ENCODE measurements around the gene SLC6A5. TPM values are rescaled to one million over a fixed set of nuclear protein-coding genes. Genes with fewer than 3 reads are reported as not detected.

Gene SLC6A5
- total and polyA plus RNA-seq, 10 of the 15 experiments (the other 5 are each of a cell fraction or from before 2014, with no cell fraction given), result 0.01 TPM; not detected in 9

DNA sequence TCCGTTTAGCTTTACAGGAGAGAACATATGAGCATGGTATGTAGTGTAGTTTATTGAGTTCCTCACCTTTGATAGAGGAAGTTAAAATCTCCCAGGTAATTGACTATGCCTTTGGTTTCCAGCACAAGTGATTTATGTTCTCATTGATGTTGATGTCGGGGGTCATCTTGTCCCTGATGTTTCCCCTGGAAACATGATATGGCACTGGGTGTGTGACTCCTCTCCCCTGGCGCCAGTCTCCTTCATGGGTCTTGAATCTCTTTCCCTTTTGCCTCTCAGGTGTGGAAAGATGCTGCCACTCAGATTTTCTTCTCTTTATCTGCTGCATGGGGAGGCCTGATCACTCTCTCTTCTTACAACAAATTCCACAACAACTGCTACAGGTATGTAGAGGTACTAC is 28.3 kb downstream of the SLC6A5 start:
- RAD21 ChIA-PET (ENCODE audit: unreplicated experiment), result no interaction called here
- Histone ChIP-seq H3K27ac (ENCODE audit: control insufficient read depth, insufficient read depth) (no peak overlapping the region), H3K9ac (ENCODE audit: control insufficient read depth, insufficient read depth, low read length) (no peak overlapping the region), H3K27me3 (replicated peaks in 1 of 2; ENCODE audit: control insufficient read depth in 2 of 2, insufficient read depth in 2 of 2, low read length in 1 of 2) (peaks cover 0 to 2% of the 10 kb centered on the region in 2 experiments; a peak in 2 of 4 replicates), H2AFZ (ENCODE audit: control insufficient read depth, low read depth, low read length) (no peak overlapping the region), H3K9me3 (replicated peaks; ENCODE audit: control insufficient read depth, insufficient read depth, low read length) (no peaks in the 10 kb centered on the region), H3K4me3 (no peak overlapping the region), H4K20me1 (ENCODE audit: control insufficient read depth, insufficient read depth) (no peaks in the 10 kb centered on the region), H3K79me2 (ENCODE audit: control insufficient read depth, insufficient read depth, low read length) (no peaks in the 10 kb centered on the region), H3K4me1 (ENCODE audit: control insufficient read depth, insufficient read depth, low read length) (no peaks in the 10 kb centered on the region), H3K36me3 (ENCODE audit: control insufficient read depth in 2 of 2, insufficient read depth in 2 of 2, low read length in 1 of 2) (no peaks in the 10 kb centered on the region), H3K4me2 (ENCODE audit: control insufficient read depth, insufficient read depth) (no peak overlapping the region)
- POLR2A ChIA-PET, result no interaction called here
- CTCF ChIA-PET, result no interaction called here
- in situ Hi-C loops (cut with MboI) (no loop called here), intact Hi-C loops (cut with micrococcal nuclease; ENCODE audit: unreplicated experiment) (no loop called here)
- DNase-seq (ENCODE audit: low read depth, low spot score) (no peak), FAIRE-seq (no peak), ATAC-seq (no peak)
- TF ChIP-seq, protein P1, sequence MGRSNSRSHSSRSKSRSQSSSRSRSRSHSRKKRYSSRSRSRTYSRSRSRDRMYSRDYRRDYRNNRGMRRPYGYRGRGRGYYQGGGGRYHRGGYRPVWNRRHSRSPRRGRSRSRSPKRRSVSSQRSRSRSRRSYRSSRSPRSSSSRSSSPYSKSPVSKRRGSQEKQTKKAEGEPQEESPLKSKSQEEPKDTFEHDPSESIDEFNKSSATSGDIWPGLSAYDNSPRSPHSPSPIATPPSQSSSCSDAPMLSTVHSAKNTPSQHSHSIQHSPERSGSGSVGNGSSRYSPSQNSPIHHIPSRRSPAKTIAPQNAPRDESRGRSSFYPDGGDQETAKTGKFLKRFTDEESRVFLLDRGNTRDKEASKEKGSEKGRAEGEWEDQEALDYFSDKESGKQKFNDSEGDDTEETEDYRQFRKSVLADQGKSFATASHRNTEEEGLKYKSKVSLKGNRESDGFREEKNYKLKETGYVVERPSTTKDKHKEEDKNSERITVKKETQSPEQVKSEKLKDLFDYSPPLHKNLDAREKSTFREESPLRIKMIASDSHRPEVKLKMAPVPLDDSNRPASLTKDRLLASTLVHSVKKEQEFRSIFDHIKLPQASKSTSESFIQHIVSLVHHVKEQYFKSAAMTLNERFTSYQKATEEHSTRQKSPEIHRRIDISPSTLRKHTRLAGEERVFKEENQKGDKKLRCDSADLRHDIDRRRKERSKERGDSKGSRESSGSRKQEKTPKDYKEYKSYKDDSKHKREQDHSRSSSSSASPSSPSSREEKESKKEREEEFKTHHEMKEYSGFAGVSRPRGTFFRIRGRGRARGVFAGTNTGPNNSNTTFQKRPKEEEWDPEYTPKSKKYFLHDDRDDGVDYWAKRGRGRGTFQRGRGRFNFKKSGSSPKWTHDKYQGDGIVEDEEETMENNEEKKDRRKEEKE (IDR thresholded peaks at IDR 0.05), result no peak
- TF ChIP-seq NR2F1 (conservative IDR thresholded peaks at IDR 0.05), result no peak
- TF ChIP-seq, protein P2, sequence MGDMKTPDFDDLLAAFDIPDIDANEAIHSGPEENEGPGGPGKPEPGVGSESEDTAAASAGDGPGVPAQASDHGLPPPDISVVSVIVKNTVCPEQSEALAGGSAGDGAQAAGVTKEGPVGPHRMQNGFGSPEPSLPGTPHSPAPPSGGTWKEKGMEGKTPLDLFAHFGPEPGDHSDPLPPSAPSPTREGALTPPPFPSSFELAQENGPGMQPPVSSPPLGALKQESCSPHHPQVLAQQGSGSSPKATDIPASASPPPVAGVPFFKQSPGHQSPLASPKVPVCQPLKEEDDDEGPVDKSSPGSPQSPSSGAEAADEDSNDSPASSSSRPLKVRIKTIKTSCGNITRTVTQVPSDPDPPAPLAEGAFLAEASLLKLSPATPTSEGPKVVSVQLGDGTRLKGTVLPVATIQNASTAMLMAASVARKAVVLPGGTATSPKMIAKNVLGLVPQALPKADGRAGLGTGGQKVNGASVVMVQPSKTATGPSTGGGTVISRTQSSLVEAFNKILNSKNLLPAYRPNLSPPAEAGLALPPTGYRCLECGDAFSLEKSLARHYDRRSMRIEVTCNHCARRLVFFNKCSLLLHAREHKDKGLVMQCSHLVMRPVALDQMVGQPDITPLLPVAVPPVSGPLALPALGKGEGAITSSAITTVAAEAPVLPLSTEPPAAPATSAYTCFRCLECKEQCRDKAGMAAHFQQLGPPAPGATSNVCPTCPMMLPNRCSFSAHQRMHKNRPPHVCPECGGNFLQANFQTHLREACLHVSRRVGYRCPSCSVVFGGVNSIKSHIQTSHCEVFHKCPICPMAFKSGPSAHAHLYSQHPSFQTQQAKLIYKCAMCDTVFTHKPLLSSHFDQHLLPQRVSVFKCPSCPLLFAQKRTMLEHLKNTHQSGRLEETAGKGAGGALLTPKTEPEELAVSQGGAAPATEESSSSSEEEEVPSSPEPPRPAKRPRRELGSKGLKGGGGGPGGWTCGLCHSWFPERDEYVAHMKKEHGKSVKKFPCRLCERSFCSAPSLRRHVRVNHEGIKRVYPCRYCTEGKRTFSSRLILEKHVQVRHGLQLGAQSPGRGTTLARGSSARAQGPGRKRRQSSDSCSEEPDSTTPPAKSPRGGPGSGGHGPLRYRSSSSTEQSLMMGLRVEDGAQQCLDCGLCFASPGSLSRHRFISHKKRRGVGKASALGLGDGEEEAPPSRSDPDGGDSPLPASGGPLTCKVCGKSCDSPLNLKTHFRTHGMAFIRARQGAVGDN (IDR thresholded peaks at IDR 0.05), result no peak
- no peak for TF ChIP-seq SMC3 (IDR thresholded peaks at IDR 0.05; ENCODE audit: borderline replicate concordance, low read length)
- TF ChIP-seq TBL1XR1 (IDR thresholded peaks at IDR 0.05; ENCODE audit: low read depth, low read length), result no peak
- no peak for TF ChIP-seq RUNX3 (IDR thresholded peaks at IDR 0.05; ENCODE audit: low read length)
- TF ChIP-seq ESRRA (IDR thresholded peaks at IDR 0.05; ENCODE audit: low read length), result no peak
- TF ChIP-seq ZNF24 (IDR thresholded peaks at IDR 0.05), result no peak
- TF ChIP-seq, protein P3, sequence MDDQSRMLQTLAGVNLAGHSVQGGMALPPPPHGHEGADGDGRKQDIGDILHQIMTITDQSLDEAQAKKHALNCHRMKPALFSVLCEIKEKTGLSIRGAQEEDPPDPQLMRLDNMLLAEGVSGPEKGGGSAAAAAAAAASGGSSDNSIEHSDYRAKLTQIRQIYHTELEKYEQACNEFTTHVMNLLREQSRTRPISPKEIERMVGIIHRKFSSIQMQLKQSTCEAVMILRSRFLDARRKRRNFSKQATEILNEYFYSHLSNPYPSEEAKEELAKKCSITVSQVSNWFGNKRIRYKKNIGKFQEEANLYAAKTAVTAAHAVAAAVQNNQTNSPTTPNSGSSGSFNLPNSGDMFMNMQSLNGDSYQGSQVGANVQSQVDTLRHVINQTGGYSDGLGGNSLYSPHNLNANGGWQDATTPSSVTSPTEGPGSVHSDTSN (IDR thresholded peaks at IDR 0.05; ENCODE audit: insufficient replicate concordance, low read depth, low read length), result no peak
- no peak for TF ChIP-seq ZBED1 (IDR thresholded peaks at IDR 0.05; ENCODE audit: borderline replicate concordance)
- no peak for TF ChIP-seq TCF3 (IDR thresholded peaks at IDR 0.05; ENCODE audit: borderline replicate concordance, insufficient read depth, low read depth, low read length)
- no TSS peak for BruUV-seq (replicated peaks)
- SMC1A ChIA-PET (ENCODE audit: uncharacterized antibody, unreplicated experiment), result no interaction called here
- WGBS (ENCODE audit: insufficient coverage, insufficient replicate concordance, low lambda C conversion rate, missing lambda C conversion rate), result 0% methylated on average over 3 of the region's 3 CpGs

Measured in GM12878 (cell line).